OCI-LY7 (cell line): ENCODE results near the gene SARS2. TPM values are rescaled to one million over a fixed set of nuclear protein-coding genes. Genes with fewer than 3 reads are reported as not detected.

ENCODE experiments used
- BruUV-seq: library from RNA; stranded (reverse); fragments of 400-500 nt; replicated peaks from 2 replicates; lab custom pipeline; 2021; lab: Mats Ljungman, UMichigan
- CTCF ChIA-PET: fragments of 300-600 bp; sonication (Branson Sonifier 250); formaldehyde crosslinking; loops from one replicate; lab custom pipeline; 2022; ENCODE audit warnings: antibody characterized with exemption; ENCODE audit not compliant: unreplicated experiment; lab: Charles Lee
- POLR2A ChIA-PET: fragments of 300-600 bp; sonication (Branson Sonifier 250); formaldehyde crosslinking; loops from one replicate; lab custom pipeline; 2022; ENCODE audit warnings: antibody characterized with exemption; lab: Charles Lee
- DNase-seq: peaks from one replicate; pipeline ENCODE4 v3.0.0-alpha.2; 2015; ENCODE audit warnings: low spot score
- H2AFZ ChIP-seq: fragments of 200-600 bp; sonication (generic), shearing (Covaris generic); 2 replicates; pipeline ENCODE4 v1.6.1; 2014; ENCODE audit warnings: mild to moderate bottlenecking, antibody characterized with exemption, low read length, moderate library complexity
- H3K27ac ChIP-seq: fragments of 200-600 bp; sonication (generic); 2 replicates; pipeline ENCODE4 v1.5.1; 2014; ENCODE audit warnings: mixed run types, low read depth, mild to moderate bottlenecking, moderate library complexity, low read length, inconsistent platforms; ENCODE audit not compliant: poor library complexity, severe bottlenecking
- H3K36me3 ChIP-seq: fragments of 200-600 bp; sonication (generic); 2 replicates; pipeline ENCODE4 v1.6.1; 2014; ENCODE audit warnings: mild to moderate bottlenecking, antibody characterized with exemption, low read length, moderate library complexity, mixed read lengths; ENCODE audit not compliant: insufficient read depth
- H3K4me1 ChIP-seq: fragments of 200-600 bp; sonication (generic); 2 replicates; pipeline ENCODE4 v1.5.1; 2014; ENCODE audit warnings: mild to moderate bottlenecking, low read length; ENCODE audit not compliant: insufficient read depth, poor library complexity, severe bottlenecking
- H3K4me2 ChIP-seq: fragments of 200-600 bp; sonication (generic); 2 replicates; pipeline ENCODE4 v1.6.1; 2014; ENCODE audit warnings: mild to moderate bottlenecking, low read length
- H3K4me3 ChIP-seq: fragments of 200-600 bp; sonication (generic); 2 replicates; pipeline ENCODE4 v1.5.1; 2014; ENCODE audit warnings: mild to moderate bottlenecking, low read depth, low read length; ENCODE audit not compliant: poor library complexity, severe bottlenecking
- H3K79me2 ChIP-seq: fragments of 200-600 bp; sonication (generic); 2 replicates; pipeline ENCODE4 v1.6.1; 2016; ENCODE audit warnings: low read depth, mild to moderate bottlenecking, low read length, moderate library complexity, mixed read lengths; ENCODE audit not compliant: insufficient read depth
- H3K9me2 ChIP-seq: fragments of 200-600 bp; sonication (generic); 2 replicates; pipeline ENCODE4 v1.6.1; 2016; ENCODE audit warnings: mild to moderate bottlenecking, low read length, mixed read lengths; ENCODE audit not compliant: insufficient read depth
- H3K9me3 ChIP-seq: fragments of 200-600 bp; sonication (generic); 2 replicates; pipeline ENCODE4 v1.6.1; 2014; ENCODE audit warnings: mild to moderate bottlenecking, mixed run types, low read length, mixed read lengths
- H4K20me1 ChIP-seq: fragments of 200-600 bp; sonication (generic); 2 replicates; pipeline ENCODE4 v1.6.1; 2014; ENCODE audit warnings: mild to moderate bottlenecking, antibody characterized with exemption, low read length, moderate library complexity, mixed read lengths; ENCODE audit not compliant: insufficient read depth
- EZH2phosphoT487 ChIP-seq: fragments of 200-600 bp; sonication (generic); IDR thresholded peaks from 2 replicates; pipeline ENCODE4 v1.6.1; 2018; ENCODE audit warnings: low read depth, borderline replicate concordance, mild to moderate bottlenecking, mixed run types, antibody characterized with exemption, low read length, moderate library complexity, mixed read lengths
- intact Hi-C: fragments of 100-400 bp; cut with micrococcal nuclease; formaldehyde crosslinking; loops from one replicate; pipeline ENCODE4 v1.10.0; 2022; ENCODE audit not compliant: unreplicated experiment
- total RNA-seq, 2 experiments: library from RNA; depleted of rRNA in 1 of 2; stranded (reverse); fragments of >200 nt in 1 of 2; shearing (Covaris generic) in 1 of 2; gene quantifications; 2 replicates each; pipeline ENCODE4 v1.2.3, GENCODE V29; 2014 to 2022
- TF ChIP-seq, protein P1 (sequence below): fragments of 200-600 bp; sonication (generic); conservative IDR thresholded peaks from 2 replicates; pipeline ENCODE4 v1.5.1; 2014; ENCODE audit warnings: mild to moderate bottlenecking, antibody characterized with exemption, low read length, moderate library complexity, mixed read lengths

SARS2 gene
- total RNA-seq, 2 experiments from 2014 or later: 37.7 to 52.8 TPM

DNA sequence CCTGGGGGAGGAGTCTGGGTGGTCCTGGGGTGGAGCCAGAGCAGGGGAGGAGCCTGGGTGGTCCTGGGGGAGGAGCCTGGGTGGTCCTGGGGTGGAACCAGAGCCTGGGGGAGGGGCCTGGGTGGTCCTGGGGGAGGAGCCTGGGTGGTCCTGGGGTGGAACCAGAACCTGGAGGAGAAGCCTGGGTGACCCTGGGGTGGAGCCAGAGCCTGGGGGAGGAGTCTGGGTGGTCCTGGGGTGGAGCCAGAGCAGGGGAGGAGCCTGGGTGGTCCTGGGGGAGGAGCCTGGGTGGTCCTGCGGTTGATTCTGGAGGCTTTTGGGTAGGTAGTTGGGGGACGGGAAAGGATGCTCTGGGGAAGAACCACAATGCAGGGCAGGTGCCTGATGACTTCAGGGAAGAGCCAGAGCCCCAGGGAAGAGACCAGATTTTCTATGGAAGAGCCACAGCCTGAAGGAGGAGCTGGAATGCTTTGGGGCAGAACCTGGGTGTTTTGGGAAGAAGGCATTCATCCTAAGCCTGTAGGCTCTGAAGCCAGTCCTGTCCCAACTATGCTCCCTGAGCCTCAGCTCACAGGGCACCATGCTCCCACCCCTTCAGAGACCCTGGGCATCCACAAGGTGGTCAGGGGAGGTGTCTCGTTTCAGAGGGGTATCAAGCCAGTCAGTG, 15.1 kb upstream of the SARS2 start:
- ChIA-PET CTCF (no interaction called here), POLR2A (no interaction called here)

DNA sequence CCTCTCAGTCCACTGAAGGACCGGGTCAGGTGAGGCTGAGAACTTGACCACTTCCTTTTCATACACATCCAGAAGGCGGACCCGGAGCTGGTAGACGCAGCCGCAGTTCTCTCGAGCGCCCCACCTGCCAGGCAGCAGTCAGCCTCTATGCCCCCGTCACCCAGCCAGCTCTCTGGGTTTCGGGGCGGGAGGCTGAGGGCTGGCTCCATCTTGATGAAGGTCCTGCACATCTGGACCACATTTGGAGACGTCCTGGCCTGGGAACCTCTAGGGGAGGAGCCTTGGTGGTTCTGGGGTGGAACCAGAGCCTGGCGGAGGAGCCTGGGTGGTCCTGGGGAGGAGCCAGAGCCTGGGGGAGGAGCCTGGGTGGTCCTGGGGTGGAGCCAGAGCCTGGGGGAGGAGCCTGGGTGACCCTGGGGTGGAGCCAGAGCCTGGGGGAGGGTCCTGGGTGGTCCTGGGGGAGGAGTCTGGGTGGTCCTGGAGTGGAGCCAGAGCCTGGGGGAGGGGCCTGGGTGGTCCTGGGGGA, 14.5 kb upstream of the SARS2 start:
- POLR2A ChIA-PET: no interaction called here
- no TSS peak for BruUV-seq
- no peaks in the 10 kb centered on the region for H3K79me2 ChIP-seq
- DNase-seq: no peak
- H3K4me1 ChIP-seq: no peaks in the 10 kb centered on the region
- no peaks in the 10 kb centered on the region for H3K9me2 ChIP-seq
- H2AFZ ChIP-seq: no peak overlapping the region
- no peak overlapping the region for H3K4me3 ChIP-seq
- no peak overlapping the region for H3K27ac ChIP-seq
- CTCF ChIA-PET: no interaction called here
- no peaks in the 10 kb centered on the region for H3K9me3 ChIP-seq
- intact Hi-C loops: no loop called here
- no peak overlapping the region for H3K4me2 ChIP-seq
- H3K36me3 ChIP-seq: no peaks in the 10 kb centered on the region
- no peak for TF ChIP-seq EZH2phosphoT487
- TF ChIP-seq, protein P1, sequence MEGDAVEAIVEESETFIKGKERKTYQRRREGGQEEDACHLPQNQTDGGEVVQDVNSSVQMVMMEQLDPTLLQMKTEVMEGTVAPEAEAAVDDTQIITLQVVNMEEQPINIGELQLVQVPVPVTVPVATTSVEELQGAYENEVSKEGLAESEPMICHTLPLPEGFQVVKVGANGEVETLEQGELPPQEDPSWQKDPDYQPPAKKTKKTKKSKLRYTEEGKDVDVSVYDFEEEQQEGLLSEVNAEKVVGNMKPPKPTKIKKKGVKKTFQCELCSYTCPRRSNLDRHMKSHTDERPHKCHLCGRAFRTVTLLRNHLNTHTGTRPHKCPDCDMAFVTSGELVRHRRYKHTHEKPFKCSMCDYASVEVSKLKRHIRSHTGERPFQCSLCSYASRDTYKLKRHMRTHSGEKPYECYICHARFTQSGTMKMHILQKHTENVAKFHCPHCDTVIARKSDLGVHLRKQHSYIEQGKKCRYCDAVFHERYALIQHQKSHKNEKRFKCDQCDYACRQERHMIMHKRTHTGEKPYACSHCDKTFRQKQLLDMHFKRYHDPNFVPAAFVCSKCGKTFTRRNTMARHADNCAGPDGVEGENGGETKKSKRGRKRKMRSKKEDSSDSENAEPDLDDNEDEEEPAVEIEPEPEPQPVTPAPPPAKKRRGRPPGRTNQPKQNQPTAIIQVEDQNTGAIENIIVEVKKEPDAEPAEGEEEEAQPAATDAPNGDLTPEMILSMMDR: no peak
- no peaks in the 10 kb centered on the region for H4K20me1 ChIP-seq

More for the DNA sequence above, 15.1 kb upstream of the SARS2 start:
- DNase-seq: no peak
- Histone ChIP-seq H3K36me3 (no peaks in the 10 kb centered on the region), H3K9me2 (no peaks in the 10 kb centered on the region), H3K79me2 (no peaks in the 10 kb centered on the region), H3K4me1 (no peaks in the 10 kb centered on the region), H2AFZ (no peak overlapping the region), H3K4me3 (no peak overlapping the region), H4K20me1 (no peaks in the 10 kb centered on the region), H3K27ac (no peak overlapping the region), H3K9me3 (no peaks in the 10 kb centered on the region), H3K4me2 (no peak overlapping the region)
- TF ChIP-seq, protein P1: no peak
- no peak for TF ChIP-seq EZH2phosphoT487
- BruUV-seq: no TSS peak
- intact Hi-C loops: no loop called here

DNA sequence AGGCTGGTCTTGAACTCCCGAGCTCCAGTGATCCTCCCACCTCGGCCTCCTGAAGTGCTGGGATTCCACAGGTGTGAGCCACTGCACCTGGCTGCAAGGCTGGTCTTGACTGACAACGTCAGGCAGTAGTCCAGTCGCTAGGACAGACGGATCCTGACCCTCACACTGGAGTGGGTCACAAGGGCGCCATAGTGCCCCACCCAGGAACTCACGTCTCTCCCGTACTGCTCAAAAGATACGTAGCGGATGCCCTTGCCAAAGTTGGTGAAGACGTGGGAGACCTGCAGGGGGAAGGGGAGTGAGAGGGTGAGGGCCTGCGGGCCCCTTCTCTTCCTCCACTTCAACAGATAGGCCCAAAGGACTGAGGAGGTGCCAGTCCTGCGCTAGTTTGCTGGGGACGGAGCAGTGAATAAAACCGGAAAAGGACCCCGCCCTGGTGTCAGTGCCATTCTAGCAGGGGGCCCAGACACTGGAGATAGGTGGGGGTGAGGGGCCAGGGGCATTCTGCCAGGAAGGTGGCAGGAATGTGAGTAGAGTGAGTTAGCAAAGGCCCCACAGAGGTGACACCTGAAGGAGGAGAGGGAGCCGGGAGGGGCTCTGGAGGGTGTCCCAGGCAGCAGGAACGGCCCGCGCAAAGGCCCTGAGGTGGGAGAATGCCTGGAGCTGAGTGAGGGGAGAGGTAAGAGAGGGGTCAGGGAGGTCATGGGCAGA, 12.1 kb upstream of the SARS2 start:
- Histone ChIP-seq H3K27ac (no peak overlapping the region), H3K9me3 (no peaks in the 10 kb centered on the region), H3K4me2 (no peak overlapping the region), H3K79me2 (no peaks in the 10 kb centered on the region), H3K4me3 (no peak overlapping the region), H2AFZ (no peak overlapping the region), H3K36me3 (no peaks in the 10 kb centered on the region), H3K4me1 (no peaks in the 10 kb centered on the region), H4K20me1 (no peaks in the 10 kb centered on the region), H3K9me2 (no peaks in the 10 kb centered on the region)
- POLR2A ChIA-PET: no interaction called here
- intact Hi-C loops: no loop called here
- no peak for DNase-seq
- TF ChIP-seq, protein P1: no peak
- TF ChIP-seq EZH2phosphoT487: no peak
- no TSS peak for BruUV-seq
- CTCF ChIA-PET: no interaction called here
